ENCODE measurements around the gene KRT6C.
"Not testable (repeated sequence)": the region's sequence is repeated elsewhere in the genome, so short reads cannot be mapped to it uniquely, and the experiment has no call there.

KRT6C gene

DNA sequence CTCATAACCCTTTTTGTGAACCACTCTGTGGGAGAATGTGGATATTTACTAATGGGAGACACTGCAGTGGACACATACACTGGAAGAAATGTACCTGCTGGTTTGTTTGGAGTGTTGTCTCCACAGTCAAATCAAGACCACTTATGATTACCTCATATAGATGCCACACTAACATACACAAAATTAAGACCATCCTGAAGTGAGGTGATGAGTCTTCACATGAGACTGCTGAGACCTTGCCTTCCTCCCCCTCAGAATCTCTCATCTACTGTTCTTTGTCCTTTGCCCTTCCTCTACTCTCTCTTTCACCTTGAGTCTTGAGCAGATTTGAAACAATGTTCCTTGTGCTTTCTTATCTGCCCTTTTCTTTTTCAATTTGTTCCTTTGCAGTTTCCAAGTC, 15.1 kb upstream of the KRT6C start (continued):
- no peak for TF ChIP-seq BACH2 (CRISPR knock-in tag; IDR thresholded peaks at IDR 0.05; ENCODE audit: borderline replicate concordance)

DNA sequence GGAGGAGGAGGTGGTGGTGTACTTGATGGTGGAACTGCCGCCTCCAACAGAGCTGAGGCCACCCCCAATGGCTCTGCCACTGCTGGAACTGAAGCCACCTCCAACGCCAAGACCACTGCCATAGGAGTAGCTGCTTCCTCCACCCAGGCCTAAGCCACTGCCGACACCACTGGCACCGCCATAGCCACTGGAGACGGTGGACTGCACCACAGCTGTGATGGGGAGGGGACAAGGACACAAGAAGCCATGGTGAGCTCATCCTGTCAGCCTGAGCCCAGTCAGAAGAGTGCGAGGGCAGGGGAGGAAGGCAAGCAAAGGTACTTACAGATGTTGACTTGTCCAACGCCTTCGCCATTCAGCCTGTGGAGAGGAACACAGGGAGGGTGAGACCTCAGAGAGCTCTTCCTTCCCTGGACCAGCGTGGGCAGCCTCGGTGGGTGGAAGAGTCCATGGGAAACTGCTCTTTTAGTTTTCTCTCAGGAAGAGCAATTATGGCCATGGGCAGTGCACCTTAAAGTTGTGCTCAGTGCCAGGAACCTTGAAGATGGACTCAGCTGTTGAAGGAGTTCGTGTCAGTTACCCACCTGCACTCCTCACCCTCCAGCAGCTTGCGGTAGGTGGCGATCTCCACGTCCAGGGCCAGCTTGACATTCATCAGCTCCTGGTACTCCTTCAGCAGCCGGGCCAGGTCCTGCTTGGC, 14.3 kb upstream of the KRT6C start:
- ATAC-seq = not testable (repeated sequence)

DNA sequence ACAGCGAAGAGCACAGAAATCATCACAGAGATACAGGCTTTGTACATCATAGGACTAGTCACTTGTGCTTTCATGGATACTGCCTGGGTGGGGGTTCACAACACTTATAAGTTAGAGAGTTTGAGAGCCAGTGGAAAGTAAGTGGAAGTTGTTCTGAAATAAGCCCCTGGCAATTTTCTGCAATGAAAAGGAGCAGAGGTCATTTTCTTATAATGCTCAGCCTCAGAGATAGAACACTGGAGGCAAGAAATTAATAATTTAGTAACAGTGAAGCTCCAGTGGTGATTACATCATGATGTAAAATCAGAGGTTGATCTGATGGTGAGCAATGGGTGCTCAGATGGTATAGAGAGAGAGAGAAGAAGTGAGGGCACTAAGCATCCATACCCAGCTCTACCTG, 13.6 kb upstream of the KRT6C start:
- no peak for TF ChIP-seq GLIS3 (CRISPR knock-in tag; IDR thresholded peaks at IDR 0.05)
- TF ChIP-seq, protein P1, sequence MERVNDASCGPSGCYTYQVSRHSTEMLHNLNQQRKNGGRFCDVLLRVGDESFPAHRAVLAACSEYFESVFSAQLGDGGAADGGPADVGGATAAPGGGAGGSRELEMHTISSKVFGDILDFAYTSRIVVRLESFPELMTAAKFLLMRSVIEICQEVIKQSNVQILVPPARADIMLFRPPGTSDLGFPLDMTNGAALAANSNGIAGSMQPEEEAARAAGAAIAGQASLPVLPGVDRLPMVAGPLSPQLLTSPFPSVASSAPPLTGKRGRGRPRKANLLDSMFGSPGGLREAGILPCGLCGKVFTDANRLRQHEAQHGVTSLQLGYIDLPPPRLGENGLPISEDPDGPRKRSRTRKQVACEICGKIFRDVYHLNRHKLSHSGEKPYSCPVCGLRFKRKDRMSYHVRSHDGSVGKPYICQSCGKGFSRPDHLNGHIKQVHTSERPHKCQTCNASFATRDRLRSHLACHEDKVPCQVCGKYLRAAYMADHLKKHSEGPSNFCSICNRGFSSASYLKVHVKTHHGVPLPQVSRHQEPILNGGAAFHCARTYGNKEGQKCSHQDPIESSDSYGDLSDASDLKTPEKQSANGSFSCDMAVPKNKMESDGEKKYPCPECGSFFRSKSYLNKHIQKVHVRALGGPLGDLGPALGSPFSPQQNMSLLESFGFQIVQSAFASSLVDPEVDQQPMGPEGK (CRISPR knock-in tag; IDR thresholded peaks at IDR 0.05; ENCODE audit: borderline replicate concordance) = no peak
- TF ChIP-seq, protein P2, sequence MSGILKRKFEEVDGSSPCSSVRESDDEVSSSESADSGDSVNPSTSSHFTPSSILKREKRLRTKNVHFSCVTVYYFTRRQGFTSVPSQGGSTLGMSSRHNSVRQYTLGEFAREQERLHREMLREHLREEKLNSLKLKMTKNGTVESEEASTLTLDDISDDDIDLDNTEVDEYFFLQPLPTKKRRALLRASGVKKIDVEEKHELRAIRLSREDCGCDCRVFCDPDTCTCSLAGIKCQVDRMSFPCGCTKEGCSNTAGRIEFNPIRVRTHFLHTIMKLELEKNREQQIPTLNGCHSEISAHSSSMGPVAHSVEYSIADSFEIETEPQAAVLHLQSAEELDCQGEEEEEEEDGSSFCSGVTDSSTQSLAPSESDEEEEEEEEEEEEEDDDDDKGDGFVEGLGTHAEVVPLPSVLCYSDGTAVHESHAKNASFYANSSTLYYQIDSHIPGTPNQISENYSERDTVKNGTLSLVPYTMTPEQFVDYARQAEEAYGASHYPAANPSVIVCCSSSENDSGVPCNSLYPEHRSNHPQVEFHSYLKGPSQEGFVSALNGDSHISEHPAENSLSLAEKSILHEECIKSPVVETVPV (CRISPR knock-in tag; IDR thresholded peaks at IDR 0.05) = no peak
- TF ChIP-seq SNAI2 (CRISPR knock-in tag; IDR thresholded peaks at IDR 0.05) = no peak
- no peak for TF ChIP-seq OSR1 (CRISPR knock-in tag; IDR thresholded peaks at IDR 0.05)
- TF ChIP-seq ZFP30 (CRISPR knock-in tag; IDR thresholded peaks at IDR 0.05) = no peak
- TF ChIP-seq ZNF70 (CRISPR knock-in tag; IDR thresholded peaks at IDR 0.05) = no peak
- no peak for TF ChIP-seq ZC3H10 (CRISPR knock-in tag; IDR thresholded peaks at IDR 0.05)
- TF ChIP-seq TCF4 (CRISPR knock-in tag; IDR thresholded peaks at IDR 0.05; ENCODE audit: borderline replicate concordance) = no peak
- TF ChIP-seq, protein P3, sequence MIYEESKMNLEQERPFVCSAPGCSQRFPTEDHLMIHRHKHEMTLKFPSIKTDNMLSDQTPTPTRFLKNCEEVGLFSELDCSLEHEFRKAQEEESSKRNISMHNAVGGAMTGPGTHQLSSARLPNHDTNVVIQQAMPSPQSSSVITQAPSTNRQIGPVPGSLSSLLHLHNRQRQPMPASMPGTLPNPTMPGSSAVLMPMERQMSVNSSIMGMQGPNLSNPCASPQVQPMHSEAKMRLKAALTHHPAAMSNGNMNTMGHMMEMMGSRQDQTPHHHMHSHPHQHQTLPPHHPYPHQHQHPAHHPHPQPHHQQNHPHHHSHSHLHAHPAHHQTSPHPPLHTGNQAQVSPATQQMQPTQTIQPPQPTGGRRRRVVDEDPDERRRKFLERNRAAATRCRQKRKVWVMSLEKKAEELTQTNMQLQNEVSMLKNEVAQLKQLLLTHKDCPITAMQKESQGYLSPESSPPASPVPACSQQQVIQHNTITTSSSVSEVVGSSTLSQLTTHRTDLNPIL (CRISPR knock-in tag; IDR thresholded peaks at IDR 0.05; ENCODE audit: low read depth) = no peak
- no peak for TF ChIP-seq ZNF8 (CRISPR knock-in tag; IDR thresholded peaks at IDR 0.05)
- no peak for TF ChIP-seq CSDC2 (CRISPR knock-in tag; IDR thresholded peaks at IDR 0.05)
- no peak for TF ChIP-seq ZNF565 (CRISPR knock-in tag; conservative IDR thresholded peaks at IDR 0.05; ENCODE audit: low read depth)
- no peak for TF ChIP-seq RARB (CRISPR knock-in tag; IDR thresholded peaks at IDR 0.05)
- no peak for TF ChIP-seq TOX (CRISPR knock-in tag; IDR thresholded peaks at IDR 0.05; ENCODE audit: borderline replicate concordance)
- no peak for ATAC-seq

DNA sequence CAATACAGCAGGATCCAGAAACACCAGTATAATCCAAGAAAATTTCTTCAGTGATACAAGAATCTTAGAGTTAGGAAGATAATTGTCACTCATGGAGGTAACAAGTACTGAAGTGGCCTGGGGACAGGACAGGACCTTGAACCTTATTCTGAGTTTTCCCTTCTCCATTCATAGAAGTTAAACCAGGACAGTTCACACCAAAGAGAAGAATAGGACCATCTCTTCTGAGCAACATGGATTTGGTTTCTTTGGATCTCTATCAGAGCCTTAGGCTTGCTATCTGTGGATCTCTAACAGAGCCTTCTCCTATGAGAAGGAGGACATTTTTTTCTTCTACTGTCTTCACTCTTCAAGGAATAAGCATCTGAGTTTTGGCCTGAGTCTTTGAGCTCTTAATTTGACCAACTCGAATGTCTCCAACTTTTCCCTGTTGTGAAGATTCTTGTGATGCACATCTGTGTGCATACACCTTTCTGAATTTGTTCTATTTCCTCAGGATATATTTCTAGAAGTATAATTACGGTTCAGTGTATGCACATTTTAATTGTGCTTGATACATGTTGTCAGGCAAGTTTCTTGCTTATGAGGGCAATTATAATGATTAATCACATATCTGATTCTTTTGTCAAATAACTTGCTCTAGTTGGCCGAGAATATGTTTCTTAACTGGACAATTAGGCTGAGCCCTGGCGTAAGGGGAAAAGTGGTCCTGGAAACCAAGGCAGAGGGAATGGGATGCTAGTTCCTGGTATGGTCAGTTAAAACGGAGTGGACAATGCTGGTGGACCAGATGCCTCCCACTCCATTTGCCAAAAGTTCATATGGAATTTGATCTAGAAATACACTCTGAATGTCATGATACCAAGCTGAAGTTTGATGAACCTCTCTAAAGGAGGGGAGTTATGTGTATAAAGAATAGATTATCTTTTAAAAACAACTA, 12.8 kb upstream of the KRT6C start:
- TF ChIP-seq PPARA (CRISPR knock-in tag; IDR thresholded peaks at IDR 0.05; ENCODE audit: borderline replicate concordance) = no peak
- TF ChIP-seq RARB (CRISPR knock-in tag; IDR thresholded peaks at IDR 0.05) = no peak
- TF ChIP-seq, protein P4, sequence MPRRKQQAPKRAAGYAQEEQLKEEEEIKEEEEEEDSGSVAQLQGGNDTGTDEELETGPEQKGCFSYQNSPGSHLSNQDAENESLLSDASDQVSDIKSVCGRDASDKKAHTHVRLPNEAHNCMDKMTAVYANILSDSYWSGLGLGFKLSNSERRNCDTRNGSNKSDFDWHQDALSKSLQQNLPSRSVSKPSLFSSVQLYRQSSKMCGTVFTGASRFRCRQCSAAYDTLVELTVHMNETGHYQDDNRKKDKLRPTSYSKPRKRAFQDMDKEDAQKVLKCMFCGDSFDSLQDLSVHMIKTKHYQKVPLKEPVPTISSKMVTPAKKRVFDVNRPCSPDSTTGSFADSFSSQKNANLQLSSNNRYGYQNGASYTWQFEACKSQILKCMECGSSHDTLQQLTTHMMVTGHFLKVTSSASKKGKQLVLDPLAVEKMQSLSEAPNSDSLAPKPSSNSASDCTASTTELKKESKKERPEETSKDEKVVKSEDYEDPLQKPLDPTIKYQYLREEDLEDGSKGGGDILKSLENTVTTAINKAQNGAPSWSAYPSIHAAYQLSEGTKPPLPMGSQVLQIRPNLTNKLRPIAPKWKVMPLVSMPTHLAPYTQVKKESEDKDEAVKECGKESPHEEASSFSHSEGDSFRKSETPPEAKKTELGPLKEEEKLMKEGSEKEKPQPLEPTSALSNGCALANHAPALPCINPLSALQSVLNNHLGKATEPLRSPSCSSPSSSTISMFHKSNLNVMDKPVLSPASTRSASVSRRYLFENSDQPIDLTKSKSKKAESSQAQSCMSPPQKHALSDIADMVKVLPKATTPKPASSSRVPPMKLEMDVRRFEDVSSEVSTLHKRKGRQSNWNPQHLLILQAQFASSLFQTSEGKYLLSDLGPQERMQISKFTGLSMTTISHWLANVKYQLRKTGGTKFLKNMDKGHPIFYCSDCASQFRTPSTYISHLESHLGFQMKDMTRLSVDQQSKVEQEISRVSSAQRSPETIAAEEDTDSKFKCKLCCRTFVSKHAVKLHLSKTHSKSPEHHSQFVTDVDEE (CRISPR knock-in tag; IDR thresholded peaks at IDR 0.05) = no peak
- no peak for TF ChIP-seq ZFP30 (CRISPR knock-in tag; IDR thresholded peaks at IDR 0.05)
- TF ChIP-seq, protein P5, sequence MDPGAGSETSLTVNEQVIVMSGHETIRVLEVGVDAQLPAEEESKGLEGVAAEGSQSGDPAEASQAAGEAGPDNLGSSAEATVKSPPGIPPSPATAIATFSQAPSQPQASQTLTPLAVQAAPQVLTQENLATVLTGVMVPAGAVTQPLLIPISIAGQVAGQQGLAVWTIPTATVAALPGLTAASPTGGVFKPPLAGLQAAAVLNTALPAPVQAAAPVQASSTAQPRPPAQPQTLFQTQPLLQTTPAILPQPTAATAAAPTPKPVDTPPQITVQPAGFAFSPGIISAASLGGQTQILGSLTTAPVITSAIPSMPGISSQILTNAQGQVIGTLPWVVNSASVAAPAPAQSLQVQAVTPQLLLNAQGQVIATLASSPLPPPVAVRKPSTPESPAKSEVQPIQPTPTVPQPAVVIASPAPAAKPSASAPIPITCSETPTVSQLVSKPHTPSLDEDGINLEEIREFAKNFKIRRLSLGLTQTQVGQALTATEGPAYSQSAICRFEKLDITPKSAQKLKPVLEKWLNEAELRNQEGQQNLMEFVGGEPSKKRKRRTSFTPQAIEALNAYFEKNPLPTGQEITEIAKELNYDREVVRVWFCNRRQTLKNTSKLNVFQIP (CRISPR knock-in tag; IDR thresholded peaks at IDR 0.05; ENCODE audit: borderline replicate concordance, low read depth) = no peak
- TF ChIP-seq CSDC2 (CRISPR knock-in tag; IDR thresholded peaks at IDR 0.05) = no peak
- TF ChIP-seq OSR1 (CRISPR knock-in tag; IDR thresholded peaks at IDR 0.05) = no peak
- no peak for TF ChIP-seq ZFP3 (CRISPR knock-in tag; IDR thresholded peaks at IDR 0.05)
- TF ChIP-seq TCF4 (CRISPR knock-in tag; IDR thresholded peaks at IDR 0.05; ENCODE audit: borderline replicate concordance) = no peak
- no peak for TF ChIP-seq SNAI2 (CRISPR knock-in tag; IDR thresholded peaks at IDR 0.05)
- TF ChIP-seq TOX (CRISPR knock-in tag; IDR thresholded peaks at IDR 0.05; ENCODE audit: borderline replicate concordance) = no peak
- TF ChIP-seq ISL1 (CRISPR knock-in tag; IDR thresholded peaks at IDR 0.05) = no peak
- no peak for TF ChIP-seq ZNF8 (CRISPR knock-in tag; IDR thresholded peaks at IDR 0.05)
- TF ChIP-seq ZNF565 (CRISPR knock-in tag; conservative IDR thresholded peaks at IDR 0.05; ENCODE audit: low read depth) = no peak
- TF ChIP-seq ARNTL (CRISPR knock-in tag; IDR thresholded peaks at IDR 0.05; ENCODE audit: borderline replicate concordance, low read depth) = no peak
- TF ChIP-seq, protein P3 (CRISPR knock-in tag; IDR thresholded peaks at IDR 0.05; ENCODE audit: low read depth) = no peak
- no peak for TF ChIP-seq ZNF70 (CRISPR knock-in tag; IDR thresholded peaks at IDR 0.05)
- no peak for ATAC-seq
